Measurements from ENCODE around the gene INTS6. TPM values are rescaled to one million over a fixed set of nuclear protein-coding genes. Genes with fewer than 3 reads are reported as not detected.

INTS6 gene
- total RNA-seq, 3 donors from 2014 or later (not counting 1 experiment from before 2014, with no cell fraction given), result 89.2 to 142 (median 110) TPM

DNA sequence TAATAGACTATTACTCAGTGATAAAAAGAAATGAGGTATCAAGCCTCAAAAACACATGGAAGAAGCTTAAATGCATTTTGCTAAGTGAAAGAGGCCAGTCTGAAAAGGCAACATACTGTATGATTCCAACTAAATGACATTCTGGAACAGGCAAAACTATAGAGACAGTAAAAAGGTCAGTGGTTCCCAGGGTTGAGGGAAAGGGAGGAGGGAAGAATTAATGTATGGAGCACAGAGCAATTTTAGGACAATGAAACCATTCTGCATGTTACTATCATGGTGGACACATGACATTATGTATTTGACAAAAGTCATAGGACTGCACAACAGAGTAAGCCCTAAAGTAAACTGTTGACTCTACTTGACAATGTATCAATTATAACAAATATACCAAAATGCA lies 119.0 kb downstream of the INTS6 start:
- peaks cover 2% of the 10 kb centered on the region for H3K27me3 ChIP-seq (ENCODE audit: control insufficient read depth, insufficient read depth, low read length)
- ATAC-seq, result no peak
- Mint-ChIP-seq H3K36me3 (no peaks in the 10 kb centered on the region), H3K4me3 (no peak overlapping the region), H3K27ac (no peak overlapping the region), H3K27me3 (ENCODE audit: low read depth in 2 of 2) (peaks cover 4 to 11% of the 10 kb centered on the region in 2 donors), H3K9me3 (no peaks in the 10 kb centered on the region), H3K4me1 (peaks cover 17 to 19% of the 10 kb centered on the region in 2 donors)
- H3K36me3 ChIP-seq (ENCODE audit: control insufficient read depth, insufficient read depth, low read length), result no peaks in the 10 kb centered on the region
- H3K27ac ChIP-seq (ENCODE audit: low read length), result no peak overlapping the region
- intact Hi-C loops (cut with micrococcal nuclease), result no loop called here
- no peak overlapping the region for H3K4me3 ChIP-seq (ENCODE audit: low read length)
- H3K9me3 ChIP-seq (ENCODE audit: control insufficient read depth, insufficient read depth, low read length), result no peaks in the 10 kb centered on the region
- peaks cover 13% of the 10 kb centered on the region for H3K4me1 ChIP-seq (ENCODE audit: control insufficient read depth, insufficient read depth, low read length)
- TF ChIP-seq, protein P1, sequence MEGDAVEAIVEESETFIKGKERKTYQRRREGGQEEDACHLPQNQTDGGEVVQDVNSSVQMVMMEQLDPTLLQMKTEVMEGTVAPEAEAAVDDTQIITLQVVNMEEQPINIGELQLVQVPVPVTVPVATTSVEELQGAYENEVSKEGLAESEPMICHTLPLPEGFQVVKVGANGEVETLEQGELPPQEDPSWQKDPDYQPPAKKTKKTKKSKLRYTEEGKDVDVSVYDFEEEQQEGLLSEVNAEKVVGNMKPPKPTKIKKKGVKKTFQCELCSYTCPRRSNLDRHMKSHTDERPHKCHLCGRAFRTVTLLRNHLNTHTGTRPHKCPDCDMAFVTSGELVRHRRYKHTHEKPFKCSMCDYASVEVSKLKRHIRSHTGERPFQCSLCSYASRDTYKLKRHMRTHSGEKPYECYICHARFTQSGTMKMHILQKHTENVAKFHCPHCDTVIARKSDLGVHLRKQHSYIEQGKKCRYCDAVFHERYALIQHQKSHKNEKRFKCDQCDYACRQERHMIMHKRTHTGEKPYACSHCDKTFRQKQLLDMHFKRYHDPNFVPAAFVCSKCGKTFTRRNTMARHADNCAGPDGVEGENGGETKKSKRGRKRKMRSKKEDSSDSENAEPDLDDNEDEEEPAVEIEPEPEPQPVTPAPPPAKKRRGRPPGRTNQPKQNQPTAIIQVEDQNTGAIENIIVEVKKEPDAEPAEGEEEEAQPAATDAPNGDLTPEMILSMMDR (IDR thresholded peaks at IDR 0.05), result no peak
- DNase-seq, result no peak

DNA sequence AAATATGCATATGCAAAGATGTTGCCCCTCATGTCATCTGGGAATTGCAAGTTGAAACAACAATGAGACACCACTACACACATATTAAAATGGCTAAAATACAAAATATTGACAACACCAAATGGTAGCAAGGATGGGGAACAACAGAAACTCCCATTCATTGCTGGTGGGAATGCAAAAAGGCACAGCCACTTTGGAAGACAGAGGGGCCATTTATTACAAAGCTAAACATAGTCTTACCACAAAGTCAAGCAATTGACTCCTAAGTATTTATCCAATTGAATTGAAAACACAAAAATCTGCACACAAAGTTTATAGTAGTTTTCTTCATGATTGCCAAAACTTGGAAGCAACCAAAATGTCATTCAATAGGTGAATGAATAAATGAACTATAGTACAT lies 119.4 kb downstream of the INTS6 start:
- Mint-ChIP-seq H3K9me3 (no peaks in the 10 kb centered on the region), H3K27ac (no peak overlapping the region), H3K4me3 (no peak overlapping the region), H3K36me3 (no peaks in the 10 kb centered on the region), H3K4me1 (peaks cover 17 to 19% of the 10 kb centered on the region in 2 donors), H3K27me3 (ENCODE audit: low read depth in 2 of 2) (peaks cover 4 to 11% of the 10 kb centered on the region in 2 donors)
- peaks cover 13% of the 10 kb centered on the region for H3K4me1 ChIP-seq (ENCODE audit: control insufficient read depth, insufficient read depth, low read length)
- TF ChIP-seq, protein P1 (IDR thresholded peaks at IDR 0.05), result no peak
- no peaks in the 10 kb centered on the region for H3K9me3 ChIP-seq (ENCODE audit: control insufficient read depth, insufficient read depth, low read length)
- peaks cover 2% of the 10 kb centered on the region for H3K27me3 ChIP-seq (ENCODE audit: control insufficient read depth, insufficient read depth, low read length)
- H3K27ac ChIP-seq (ENCODE audit: low read length), result no peak overlapping the region
- DNase-seq, result no peak
- no peaks in the 10 kb centered on the region for H3K36me3 ChIP-seq (ENCODE audit: control insufficient read depth, insufficient read depth, low read length)
- no peak overlapping the region for H3K4me3 ChIP-seq (ENCODE audit: low read length)
- ATAC-seq, result no peak
- intact Hi-C loops (cut with micrococcal nuclease), result no loop called here

DNA sequence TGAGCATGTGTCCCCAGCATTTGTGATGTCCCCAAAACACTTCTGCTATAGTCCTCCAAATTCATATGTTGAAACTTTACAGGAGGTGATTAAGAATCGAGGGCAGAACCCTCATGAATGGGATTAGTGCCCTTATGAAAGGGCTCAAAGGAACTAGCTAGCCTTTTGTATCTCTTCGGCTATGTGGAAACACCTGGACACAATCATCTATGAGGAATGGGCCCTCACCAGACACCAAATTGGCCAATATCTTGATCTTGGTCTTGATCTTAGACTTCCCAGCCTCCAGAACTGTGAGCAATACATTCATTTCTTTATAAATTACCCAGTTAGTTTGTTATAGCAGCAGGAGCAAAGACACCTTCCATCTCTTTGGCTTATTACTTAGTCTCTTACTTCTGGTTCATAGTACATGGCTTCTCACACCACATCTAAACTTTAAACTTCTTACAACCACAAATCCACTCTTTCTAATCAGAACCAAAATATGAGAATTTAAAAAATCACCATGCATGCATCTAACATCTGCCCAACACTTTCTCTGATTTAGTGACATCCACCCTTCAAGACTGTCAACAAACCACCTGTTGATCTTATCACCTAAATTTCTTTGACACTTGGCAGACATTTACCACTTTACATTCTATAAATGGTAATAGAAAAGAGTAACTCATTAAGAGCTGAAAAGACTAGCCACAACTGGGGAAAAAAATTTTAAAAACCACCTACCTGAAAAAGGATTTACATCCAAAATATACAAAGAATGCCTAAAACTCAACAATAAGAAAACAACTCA lies 120.1 kb downstream of the INTS6 start:
- 89% methylated on average over 2 of the region's 2 CpGs for WGBS (ENCODE audit: insufficient coverage)
- TF ChIP-seq, protein P1 (IDR thresholded peaks at IDR 0.05), result no peak
- Mint-ChIP-seq H3K36me3 (no peaks in the 10 kb centered on the region), H3K4me1 (peaks cover 17 to 19% of the 10 kb centered on the region in 2 donors), H3K27ac (no peak overlapping the region), H3K27me3 (ENCODE audit: low read depth in 2 of 2) (peaks cover 4 to 11% of the 10 kb centered on the region in 2 donors), H3K9me3 (no peaks in the 10 kb centered on the region), H3K4me3 (no peak overlapping the region)
- no peaks in the 10 kb centered on the region for H3K36me3 ChIP-seq (ENCODE audit: control insufficient read depth, insufficient read depth, low read length)
- H3K9me3 ChIP-seq (ENCODE audit: control insufficient read depth, insufficient read depth, low read length), result no peaks in the 10 kb centered on the region
- no peak overlapping the region for H3K4me3 ChIP-seq (ENCODE audit: low read length)
- H3K27me3 ChIP-seq (ENCODE audit: control insufficient read depth, insufficient read depth, low read length), result peaks cover 2% of the 10 kb centered on the region
- DNase-seq (no peak), ATAC-seq (no peak)
- no peak overlapping the region for H3K27ac ChIP-seq (ENCODE audit: low read length)
- H3K4me1 ChIP-seq (ENCODE audit: control insufficient read depth, insufficient read depth, low read length), result peaks cover 13% of the 10 kb centered on the region
- intact Hi-C loops (cut with micrococcal nuclease), result no loop called here
